Astrocyte of the spinal cord (primary cell): ENCODE data around the gene NBEAL2.
"Not testable (repeated sequence)": the region's sequence is repeated elsewhere in the genome, so short reads cannot be mapped to it uniquely, and the experiment has no call there.

Experiments
- DNase-seq: peaks from one replicate; pipeline ENCODE4 v3.0.0; 2011; ENCODE audit warnings: low read depth, low spot score
- H3K4me3 ChIP-seq: 2 replicates; pipeline ENCODE4 v1.5.1; 2011; ENCODE audit warnings: low read depth, mild to moderate bottlenecking, low read length, moderate library complexity
- CTCF ChIP-seq: IDR thresholded peaks from 2 replicates; pipeline ENCODE4 v1.5.1; 2012; ENCODE audit warnings: low read depth, mild to moderate bottlenecking, low read length, inconsistent platforms
- in situ Hi-C: cut with HindIII; loops from 2 replicates; pipeline ENCODE4 v1.10.0; 2017; ENCODE audit warnings: low sequenced_read_pairs

The NBEAL2 gene

GRCh38 chr3:47024932-47025331 is 45.5 kb downstream of the NBEAL2 start:
- peak; percentile 27 for TF ChIP-seq CTCF
- in situ Hi-C loops, result no loop called here
- DNase-seq, result peak; percentile 48
- H3K4me3 ChIP-seq, result no peak overlapping the region

GRCh38 chr3:47026432-47026831 is 47.0 kb downstream of the NBEAL2 start:
- in situ Hi-C loops, result not testable (repeated sequence)

GRCh38 chr3:47028146-47028545 is 48.7 kb downstream of the NBEAL2 start:
- no peak for TF ChIP-seq CTCF
- no peak for DNase-seq
- H3K4me3 ChIP-seq, result no peak overlapping the region
- in situ Hi-C loops, result no loop called here

More at GRCh38 chr3:47026432-47026831, 47.0 kb downstream of the NBEAL2 start:
- H3K4me3 ChIP-seq, DNase-seq: not testable (repeated sequence)

GRCh38 chr3:47028667-47029066 is 49.2 kb downstream of the NBEAL2 start:
- in situ Hi-C loops, result no loop called here
- no peak overlapping the region for H3K4me3 ChIP-seq
- TF ChIP-seq CTCF, result no peak
- DNase-seq, result no peak

GRCh38 chr3:47031041-47031440 is 51.6 kb downstream of the NBEAL2 start:
- DNase-seq, H3K4me3 ChIP-seq, in situ Hi-C loops: not testable (repeated sequence)

- no peak for DNase-seq
- in situ Hi-C loops, result no loop called here
- no peak overlapping the region for H3K4me3 ChIP-seq
- no peak for TF ChIP-seq CTCF
These were observed 55.5 kb downstream of the NBEAL2 start for GRCh38 chr3:47034868-47035489.

GRCh38 chr3:47035645-47036044 is 56.2 kb downstream of the NBEAL2 start:
- no peak for DNase-seq
- in situ Hi-C loops, result no loop called here
- no peak for TF ChIP-seq CTCF
- H3K4me3 ChIP-seq, result no peak overlapping the region

- H3K4me3 ChIP-seq, result no peak overlapping the region
- no peak for DNase-seq
- TF ChIP-seq CTCF, result no peak
- in situ Hi-C loops, result no loop called here
These were observed 56.7 kb downstream of the NBEAL2 start for GRCh38 chr3:47036145-47036544.

- in situ Hi-C loops, H3K4me3 ChIP-seq: not testable (repeated sequence)
These were observed 57.8 kb downstream of the NBEAL2 start for GRCh38 chr3:47037302-47037701.

More at GRCh38 chr3:47037302-47037701, 57.8 kb downstream of the NBEAL2 start:
- DNase-seq, result not testable (repeated sequence)
